ENCODE measurements around the gene CROCC2.

- TF ChIP-seq, protein P1, sequence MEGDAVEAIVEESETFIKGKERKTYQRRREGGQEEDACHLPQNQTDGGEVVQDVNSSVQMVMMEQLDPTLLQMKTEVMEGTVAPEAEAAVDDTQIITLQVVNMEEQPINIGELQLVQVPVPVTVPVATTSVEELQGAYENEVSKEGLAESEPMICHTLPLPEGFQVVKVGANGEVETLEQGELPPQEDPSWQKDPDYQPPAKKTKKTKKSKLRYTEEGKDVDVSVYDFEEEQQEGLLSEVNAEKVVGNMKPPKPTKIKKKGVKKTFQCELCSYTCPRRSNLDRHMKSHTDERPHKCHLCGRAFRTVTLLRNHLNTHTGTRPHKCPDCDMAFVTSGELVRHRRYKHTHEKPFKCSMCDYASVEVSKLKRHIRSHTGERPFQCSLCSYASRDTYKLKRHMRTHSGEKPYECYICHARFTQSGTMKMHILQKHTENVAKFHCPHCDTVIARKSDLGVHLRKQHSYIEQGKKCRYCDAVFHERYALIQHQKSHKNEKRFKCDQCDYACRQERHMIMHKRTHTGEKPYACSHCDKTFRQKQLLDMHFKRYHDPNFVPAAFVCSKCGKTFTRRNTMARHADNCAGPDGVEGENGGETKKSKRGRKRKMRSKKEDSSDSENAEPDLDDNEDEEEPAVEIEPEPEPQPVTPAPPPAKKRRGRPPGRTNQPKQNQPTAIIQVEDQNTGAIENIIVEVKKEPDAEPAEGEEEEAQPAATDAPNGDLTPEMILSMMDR (IDR thresholded peaks at IDR 0.05): no peak
- TF ChIP-seq POLR2A (IDR thresholded peaks at IDR 0.05): no peak
Measured at GRCh38 chr2:240861547-240861946, 44.6 kb upstream of the CROCC2 start.
